Mesendoderm (in vitro differentiated cells): Measurements from ENCODE around the gene TRPM1.

Experiments used
- DNase-seq: peaks from one replicate; pipeline ENCODE4 v3.0.0; 2013
- H2AK5ac ChIP-seq: 2 replicates; pipeline ENCODE4 v1.6.1; 2013; ENCODE audit warnings: low read length, inconsistent platforms
- H2BK120ac ChIP-seq: 2 replicates; pipeline ENCODE4 v1.6.1; 2013; ENCODE audit warnings: low read depth, mild to moderate bottlenecking, low read length, moderate library complexity, mixed read lengths
- H2BK15ac ChIP-seq: replicated peaks from 2 replicates; pipeline ENCODE4 v1.6.1; 2013; ENCODE audit warnings: low read depth, mild to moderate bottlenecking, moderate library complexity
- H2BK5ac ChIP-seq: 2 replicates; pipeline ENCODE4 v1.6.1; 2013; ENCODE audit warnings: low read length, inconsistent platforms
- H3K18ac ChIP-seq: 2 replicates; pipeline ENCODE4 v1.6.1; 2013; ENCODE audit warnings: mild to moderate bottlenecking, low read length, mixed read lengths
- H3K23ac ChIP-seq: one replicate; pipeline ENCODE4 v1.6.1; 2013; ENCODE audit warnings: low read length
- H3K27ac ChIP-seq: 2 replicates; pipeline ENCODE4 v1.5.1; 2013; ENCODE audit warnings: low read depth, mild to moderate bottlenecking, inconsistent platforms, low read length, moderate library complexity
- H3K27me3 ChIP-seq: 2 replicates; pipeline ENCODE4 v1.6.1; 2013; ENCODE audit warnings: low read length, control low read depth, mild to moderate bottlenecking, inconsistent platforms; ENCODE audit not compliant: insufficient read depth, poor library complexity
- H3K36me3 ChIP-seq: 2 replicates; pipeline ENCODE4 v1.6.1; 2013; ENCODE audit warnings: low read length, inconsistent platforms; ENCODE audit not compliant: control insufficient read depth, insufficient read depth
- H3K4ac ChIP-seq: one replicate; pipeline ENCODE4 v1.6.1; 2013; ENCODE audit warnings: low read depth, mild to moderate bottlenecking, low read length, moderate library complexity
- H3K4me1 ChIP-seq: 2 replicates; pipeline ENCODE4 v1.6.1; 2013; ENCODE audit warnings: low read depth, low read length, inconsistent platforms; ENCODE audit not compliant: control insufficient read depth
- H3K4me2 ChIP-seq: 2 replicates; pipeline ENCODE4 v1.6.1; 2013; ENCODE audit warnings: low read length
- H3K4me3 ChIP-seq: 2 replicates; pipeline ENCODE4 v1.5.1; 2013; ENCODE audit warnings: mild to moderate bottlenecking, low read length
- H3K56ac ChIP-seq: one replicate; pipeline ENCODE4 v1.6.1; 2013; ENCODE audit warnings: low read length
- H3K79me1 ChIP-seq: 2 replicates; pipeline ENCODE4 v1.6.1; 2013; ENCODE audit warnings: low read length, inconsistent platforms
- H3K79me2 ChIP-seq: 2 replicates; pipeline ENCODE4 v1.6.1; 2013; ENCODE audit warnings: mild to moderate bottlenecking, low read length; ENCODE audit not compliant: control insufficient read depth, insufficient read depth
- H3K9ac ChIP-seq: 2 replicates; pipeline ENCODE4 v1.6.1; 2013; ENCODE audit warnings: low read length, inconsistent platforms
- H4K5ac ChIP-seq: one replicate; pipeline ENCODE4 v1.6.1; 2013; ENCODE audit warnings: low read length
- H4K8ac ChIP-seq: one replicate; pipeline ENCODE4 v1.6.1; 2013; ENCODE audit warnings: low read depth, mild to moderate bottlenecking, control low read depth, low read length, moderate library complexity
- WGBS: extraction: QIAGEN DNeasy Blood & Tissue Kit; methylation state at CpG from one replicate; pipeline ENCODE4 v1.1.7; 2013; ENCODE audit warnings: low lambda C conversion rate, missing lambda C conversion rate; ENCODE audit not compliant: insufficient coverage; ENCODE audit errors: extremely low coverage; 5-methylcytosine and 5-hydroxymethylcytosine counted together

TRPM1 gene

GRCh38 chr15:30963681-30964080 is 137.8 kb downstream of the TRPM1 start:
- H3K27ac ChIP-seq, result no peak overlapping the region
- H3K23ac ChIP-seq, result no peak overlapping the region
- no peak overlapping the region for H3K4me3 ChIP-seq
- no CpG with 5 or more reads among the region's 3 CpGs for WGBS
- H3K79me1 ChIP-seq, result no peaks in the 10 kb centered on the region
- no peak overlapping the region for H2BK5ac ChIP-seq
- H2BK15ac ChIP-seq, result no peak overlapping the region
- no peak overlapping the region for H3K4me2 ChIP-seq
- DNase-seq, result no peak
- no peak overlapping the region for H4K8ac ChIP-seq
- H3K79me2 ChIP-seq, result no peaks in the 10 kb centered on the region
- no peak overlapping the region for H3K4ac ChIP-seq
- H3K27me3 ChIP-seq, result no peaks in the 10 kb centered on the region
- no peak overlapping the region for H4K5ac ChIP-seq
- peaks cover 3% of the 10 kb centered on the region for H3K36me3 ChIP-seq
- no peak overlapping the region for H3K18ac ChIP-seq
- H2BK120ac ChIP-seq, result no peak overlapping the region
- no peak overlapping the region for H3K9ac ChIP-seq
- H3K4me1 ChIP-seq, result no peaks in the 10 kb centered on the region
- no peak overlapping the region for H2AK5ac ChIP-seq
- H3K56ac ChIP-seq, result no peak overlapping the region

DNA sequence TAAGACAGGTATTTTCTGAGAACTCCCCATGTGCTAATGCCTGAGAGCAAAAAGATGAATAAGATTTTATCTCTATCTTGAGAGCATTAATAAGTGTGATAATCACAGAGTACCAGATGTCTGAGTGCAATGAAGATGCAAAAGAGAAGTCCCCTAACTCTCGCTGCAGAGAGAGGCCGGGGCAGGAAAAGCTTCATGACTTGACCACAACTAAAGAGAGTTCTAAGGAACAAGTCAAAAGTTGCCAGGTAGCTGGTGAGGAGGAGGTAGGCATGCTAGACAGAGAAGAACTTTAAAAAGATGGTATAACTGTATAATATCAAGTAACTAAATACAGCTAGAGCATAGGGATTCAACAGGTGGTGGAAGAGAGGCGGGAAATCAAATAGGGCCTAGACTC is 138.9 kb downstream of the TRPM1 start:
- no peak overlapping the region for H2AK5ac ChIP-seq
- no peak overlapping the region for H3K4me3 ChIP-seq
- peaks cover 3% of the 10 kb centered on the region for H3K36me3 ChIP-seq
- no peak for DNase-seq
- WGBS, result no CpG with 5 or more reads among the region's 3 CpGs
- H3K27ac ChIP-seq, result no peak overlapping the region
- no peak overlapping the region for H3K18ac ChIP-seq
- no peak overlapping the region for H4K8ac ChIP-seq
- H3K4ac ChIP-seq, result no peak overlapping the region
- no peaks in the 10 kb centered on the region for H3K4me1 ChIP-seq
- H3K56ac ChIP-seq, result no peak overlapping the region
- no peaks in the 10 kb centered on the region for H3K27me3 ChIP-seq
- H3K79me2 ChIP-seq, result no peaks in the 10 kb centered on the region
- H2BK120ac ChIP-seq, result no peak overlapping the region
- no peak overlapping the region for H4K5ac ChIP-seq
- no peak overlapping the region for H3K23ac ChIP-seq
- no peak overlapping the region for H2BK15ac ChIP-seq
- no peak overlapping the region for H3K4me2 ChIP-seq
- H3K79me1 ChIP-seq, result no peaks in the 10 kb centered on the region
- H3K9ac ChIP-seq, result no peak overlapping the region
- H2BK5ac ChIP-seq, result no peak overlapping the region

DNA sequence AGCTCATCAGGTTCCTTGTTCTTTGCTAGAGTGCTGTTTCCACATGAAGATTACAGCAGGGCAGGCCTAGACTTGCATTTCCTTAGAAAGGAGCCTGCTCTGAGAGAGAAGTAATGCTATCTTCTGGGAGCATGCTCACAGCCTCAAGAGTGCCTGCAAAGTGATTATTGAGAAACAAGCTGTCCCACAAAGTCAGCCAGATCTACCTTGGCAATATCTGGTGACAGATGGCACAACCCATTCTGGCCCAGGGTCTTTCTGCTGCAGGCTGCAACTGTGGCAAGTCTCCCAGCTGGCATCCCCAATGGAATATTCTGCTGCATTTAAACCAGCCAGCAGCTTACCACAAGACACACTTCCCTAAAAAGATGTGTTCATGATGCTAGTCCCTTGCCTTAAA is 139.4 kb downstream of the TRPM1 start:
- Histone ChIP-seq H3K4me3 (no peak overlapping the region), H2BK15ac (no peak overlapping the region), H3K27ac (no peak overlapping the region), H3K79me2 (no peaks in the 10 kb centered on the region), H2AK5ac (no peak overlapping the region), H3K4me2 (no peak overlapping the region), H3K36me3 (peaks cover 3% of the 10 kb centered on the region), H3K56ac (no peak overlapping the region), H3K4me1 (no peaks in the 10 kb centered on the region), H3K18ac (no peak overlapping the region), H4K8ac (no peak overlapping the region), H3K4ac (no peak overlapping the region), H2BK5ac (no peak overlapping the region), H4K5ac (no peak overlapping the region), H2BK120ac (no peak overlapping the region), H3K9ac (no peak overlapping the region), H3K79me1 (no peaks in the 10 kb centered on the region), H3K27me3 (no peaks in the 10 kb centered on the region), H3K23ac (no peak overlapping the region)
- DNase-seq, result no peak

- no peak for DNase-seq
- Histone ChIP-seq H3K23ac (no peak overlapping the region), H3K4me3 (no peak overlapping the region), H3K27ac (no peak overlapping the region), H3K36me3 (peaks cover 4% of the 10 kb centered on the region), H3K79me1 (no peaks in the 10 kb centered on the region), H3K4me2 (no peak overlapping the region), H2BK120ac (no peak overlapping the region), H2AK5ac (no peak overlapping the region), H3K56ac (no peak overlapping the region), H3K4me1 (no peaks in the 10 kb centered on the region), H3K4ac (no peak overlapping the region), H3K27me3 (no peaks in the 10 kb centered on the region), H3K9ac (no peak overlapping the region), H3K18ac (no peak overlapping the region), H4K5ac (no peak overlapping the region), H3K79me2 (no peaks in the 10 kb centered on the region), H2BK15ac (no peak overlapping the region), H2BK5ac (no peak overlapping the region), H4K8ac (no peak overlapping the region)
- no CpG with 5 or more reads among the region's 5 CpGs for WGBS
These were observed 143.3 kb downstream of the TRPM1 start for GRCh38 chr15:30958219-30958618.

DNA sequence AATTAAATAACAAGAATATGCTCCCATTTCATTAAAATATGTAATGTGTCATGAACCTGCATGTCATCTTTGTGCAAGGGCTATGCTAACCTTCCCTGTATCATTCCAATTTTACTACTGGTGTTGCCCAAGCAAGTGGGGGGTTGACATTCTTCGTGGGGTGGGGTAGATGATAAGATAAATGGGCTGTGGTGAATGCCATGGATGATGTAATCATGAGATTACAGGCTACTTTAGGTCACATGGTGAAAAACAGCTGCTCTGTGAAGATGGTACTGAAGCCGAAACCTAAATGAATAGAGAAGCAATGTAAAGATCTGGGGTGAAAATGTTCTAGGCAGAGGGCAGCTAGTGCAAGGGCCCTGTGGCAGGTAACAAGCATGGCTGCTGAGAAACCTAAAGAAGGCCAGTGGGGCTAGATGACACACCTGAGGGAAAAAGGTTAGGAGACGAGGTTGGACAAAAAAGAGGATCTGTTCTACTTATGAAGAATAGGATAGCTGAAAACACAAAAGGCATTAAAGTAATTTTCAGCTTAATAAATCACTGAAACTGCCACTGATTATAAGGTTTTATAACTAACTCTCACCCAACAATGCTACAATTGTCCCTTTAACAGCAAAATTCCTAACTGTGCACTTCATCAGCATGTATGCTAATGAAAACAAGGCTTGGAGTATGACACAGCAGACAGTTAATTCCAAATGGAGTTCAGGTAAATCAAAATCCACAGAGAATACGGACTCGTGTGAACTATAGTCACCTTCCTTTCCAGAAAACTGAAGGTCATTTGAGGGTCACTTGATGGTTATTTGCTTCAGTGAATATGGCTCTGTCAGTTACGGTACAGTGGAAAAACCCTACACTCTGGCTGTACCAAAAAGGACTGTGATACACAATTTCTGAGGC is 145.1 kb downstream of the TRPM1 start:
- H3K4me1 ChIP-seq, result no peaks in the 10 kb centered on the region
- H3K4ac ChIP-seq, result no peak overlapping the region
- no peak overlapping the region for H3K27ac ChIP-seq
- no peak overlapping the region for H4K8ac ChIP-seq
- no peak overlapping the region for H3K18ac ChIP-seq
- no peak overlapping the region for H3K23ac ChIP-seq
- no peak overlapping the region for H2BK120ac ChIP-seq
- no peaks in the 10 kb centered on the region for H3K27me3 ChIP-seq
- H3K79me1 ChIP-seq, result no peaks in the 10 kb centered on the region
- H4K5ac ChIP-seq, result no peak overlapping the region
- DNase-seq, result peak; percentile 58
- no CpG with 5 or more reads among the region's 6 CpGs for WGBS
- H3K4me2 ChIP-seq, result no peak overlapping the region
- no peak overlapping the region for H2AK5ac ChIP-seq
- no peak overlapping the region for H3K9ac ChIP-seq
- H3K4me3 ChIP-seq, result no peak overlapping the region
- H3K79me2 ChIP-seq, result no peaks in the 10 kb centered on the region
- H3K36me3 ChIP-seq, result peaks cover 8% of the 10 kb centered on the region
- H2BK5ac ChIP-seq, result no peak overlapping the region
- H3K56ac ChIP-seq, result no peak overlapping the region
- H2BK15ac ChIP-seq, result no peak overlapping the region

DNA sequence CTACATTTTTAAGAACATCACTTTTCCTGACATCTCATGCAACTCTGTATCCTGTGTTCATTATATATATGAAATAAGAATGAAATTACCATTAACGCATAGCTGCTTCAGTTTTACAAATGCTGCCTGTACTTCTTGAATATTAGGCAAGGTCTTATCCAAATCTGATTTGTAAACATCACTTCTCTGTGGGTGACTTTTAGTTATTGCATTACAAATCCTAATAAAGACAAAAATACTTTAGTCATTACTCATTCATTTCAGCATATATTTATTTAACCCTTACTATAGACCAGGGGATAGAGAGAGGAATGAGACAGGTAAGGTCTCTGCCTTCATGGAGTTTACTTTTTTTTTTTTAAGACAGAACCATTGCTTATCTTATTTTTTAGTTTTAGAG is 146.9 kb downstream of the TRPM1 start:
- H3K23ac ChIP-seq, result no peak overlapping the region
- H3K36me3 ChIP-seq, result peaks cover 8% of the 10 kb centered on the region
- H3K4me3 ChIP-seq, result no peak overlapping the region

More for the DNA sequence above, 146.9 kb downstream of the TRPM1 start:
- H2AK5ac ChIP-seq, result no peak overlapping the region
- H3K4ac ChIP-seq, result no peak overlapping the region
- H2BK5ac ChIP-seq, result no peak overlapping the region
- H4K8ac ChIP-seq, result no peak overlapping the region
- H3K27ac ChIP-seq, result no peak overlapping the region
- no peak overlapping the region for H3K4me2 ChIP-seq
- H3K9ac ChIP-seq, result no peak overlapping the region
- H3K4me1 ChIP-seq, result no peaks in the 10 kb centered on the region
- no peak for DNase-seq
- H4K5ac ChIP-seq, result no peak overlapping the region
- H3K56ac ChIP-seq, result no peak overlapping the region
- H2BK15ac ChIP-seq, result no peak overlapping the region
- no peaks in the 10 kb centered on the region for H3K79me2 ChIP-seq
- H3K18ac ChIP-seq, result no peak overlapping the region
- no peaks in the 10 kb centered on the region for H3K27me3 ChIP-seq
- H3K79me1 ChIP-seq, result no peaks in the 10 kb centered on the region
- WGBS, result no CpG with 5 or more reads among the region's 1 CpG
- H2BK120ac ChIP-seq, result no peak overlapping the region
